A673 (cell line): ENCODE results near the gene RNU7-1. TPM values are rescaled to one million over a fixed set of nuclear protein-coding genes. Genes with fewer than 3 reads are reported as not detected.

ENCODE experiments used
- BruUV-seq: library from RNA; stranded (reverse); fragments of 400-500 nt; replicated peaks from 2 replicates; lab custom pipeline; 2021; lab: Mats Ljungman, UMichigan
- CTCF ChIA-PET: fragments of 300-600 bp; sonication (Branson Sonifier 250); formaldehyde crosslinking; loops from one replicate; lab custom pipeline; 2022; ENCODE audit warnings: antibody characterized with exemption; lab: Charles Lee
- POLR2A ChIA-PET: fragments of 300-600 bp; sonication (Branson Sonifier 250); formaldehyde crosslinking; loops from one replicate; lab custom pipeline; 2022; ENCODE audit warnings: antibody characterized with exemption; ENCODE audit not compliant: low non-redundant PET; lab: Charles Lee
- DNase-seq: peaks from one replicate; pipeline ENCODE4 v3.0.0-alpha.2; 2015; ENCODE audit warnings: low spot score
- H3K27ac ChIP-seq: fragments of 200-600 bp; sonication (generic); 2 replicates; pipeline ENCODE4 v1.5.1; 2016; ENCODE audit warnings: mixed run types, low read depth, mild to moderate bottlenecking, mixed read lengths, antibody characterized with exemption, low read length; ENCODE audit not compliant: poor library complexity, severe bottlenecking
- H3K27me3 ChIP-seq: fragments of 200-600 bp; sonication (generic); replicated peaks from 2 replicates; pipeline ENCODE4 v1.6.1; 2017; ENCODE audit warnings: mixed run types, low read depth, mild to moderate bottlenecking, mixed read lengths, antibody characterized with exemption, low read length; ENCODE audit not compliant: insufficient read depth, poor library complexity
- H3K36me3 ChIP-seq: fragments of 200-600 bp; sonication (generic); 2 replicates; pipeline ENCODE4 v1.6.1; 2016; ENCODE audit warnings: mixed run types, mild to moderate bottlenecking, mixed read lengths, antibody characterized with exemption, low read length; ENCODE audit not compliant: insufficient read depth, poor library complexity, severe bottlenecking
- H3K4me1 ChIP-seq: fragments of 200-600 bp; sonication (generic); 2 replicates; pipeline ENCODE4 v1.6.1; 2017; ENCODE audit warnings: mixed run types, mild to moderate bottlenecking, mixed read lengths, antibody characterized with exemption, low read length; ENCODE audit not compliant: insufficient read depth, poor library complexity, severe bottlenecking
- H3K4me3 ChIP-seq: fragments of 200-600 bp; sonication (generic); 2 replicates; pipeline ENCODE4 v1.5.1; 2016; ENCODE audit warnings: low read depth, mixed run types, mild to moderate bottlenecking, mixed read lengths, low read length; ENCODE audit not compliant: poor library complexity, severe bottlenecking
- H3K9me3 ChIP-seq: fragments of 200-600 bp; sonication (generic); 2 replicates; pipeline ENCODE4 v1.6.1; 2016; ENCODE audit warnings: mixed run types, low read depth, mild to moderate bottlenecking, mixed read lengths, antibody characterized with exemption, low read length; ENCODE audit not compliant: poor library complexity, severe bottlenecking
- CTCF ChIP-seq: fragments of 300-800, 200-600 bp; sonication (generic); conservative IDR thresholded peaks from 2 replicates; pipeline ENCODE4 v1.5.1; 2017; ENCODE audit warnings: low read depth, mild to moderate bottlenecking, antibody characterized with exemption, low read length, moderate library complexity, mixed read lengths
- EZH2 ChIP-seq: fragments of 200-600 bp; sonication (generic); IDR thresholded peaks from 2 replicates; pipeline ENCODE4 v1.6.1; 2017; ENCODE audit warnings: borderline replicate concordance, low read depth, mild to moderate bottlenecking, mixed read lengths, antibody characterized with exemption, low read length; ENCODE audit not compliant: poor library complexity, severe bottlenecking
- intact Hi-C: fragments of 100-400 bp; cut with micrococcal nuclease; formaldehyde crosslinking; loops from one replicate; pipeline ENCODE4 v1.10.0; 2022; ENCODE audit not compliant: unreplicated experiment
- total RNA-seq: library from RNA; stranded (reverse); gene quantifications from 2 replicates; pipeline ENCODE4 v1.2.3, GENCODE V29; 2021

RNU7-1 gene
- total RNA-seq, 1 experiment from 2014 or later: not detected

GRCh38 chr12:6909421-6910145 lies 34.0 kb upstream of the RNU7-1 start:
- no peak overlapping the region for H3K4me3 ChIP-seq
- TF ChIP-seq EZH2: no peak
- TF ChIP-seq CTCF: no peak
- POLR2A ChIA-PET: no interaction called here

GRCh38 chr12:6912164-6912935 lies 31.3 kb upstream of the RNU7-1 start:
- intact Hi-C loops: no loop called here
- Histone ChIP-seq H3K27me3 (no peaks in the 10 kb centered on the region), H3K27ac (no peak overlapping the region), H3K4me3 (no peak overlapping the region), H3K36me3 (peaks cover 17% of the 10 kb centered on the region), H3K9me3 (no peaks in the 10 kb centered on the region), H3K4me1 (peaks cover 13% of the 10 kb centered on the region)
- POLR2A ChIA-PET: no interaction called here
- DNase-seq: no peak
- TF ChIP-seq EZH2: no peak
- TF ChIP-seq CTCF: no peak
- no TSS peak for BruUV-seq
- CTCF ChIA-PET: interaction anchor here (1.0 kb wide), 1 partner anchor 60 kb away, joined by 4 read pairs; the partner anchor contains the start of gene USP5

More at GRCh38 chr12:6909421-6910145, 34.0 kb upstream of the RNU7-1 start:
- Histone ChIP-seq H3K9me3 (no peaks in the 10 kb centered on the region), H3K36me3 (no peaks in the 10 kb centered on the region), H3K4me1 (peaks cover 6% of the 10 kb centered on the region), H3K27ac (no peak overlapping the region), H3K27me3 (no peaks in the 10 kb centered on the region)
- intact Hi-C loops: no loop called here
- DNase-seq: no peak
- no TSS peak for BruUV-seq
- CTCF ChIA-PET: no interaction called here

GRCh38 chr12:6914246-6914946 lies 29.2 kb upstream of the RNU7-1 start, which contains the start of gene ENO2:
ENO2 (plus strand) TSS chr12:6914580; CDS start chr12:6915833, 1,253 bp downstream.
- Histone ChIP-seq H3K36me3 (peaks cover 32% of the 10 kb centered on the region), H3K9me3 (no peaks in the 10 kb centered on the region), H3K27ac (peak within 1 kb of the TSS; percentile 88), H3K27me3 (no peaks in the 10 kb centered on the region), H3K4me3 (peak within 1 kb of the TSS; percentile 97), H3K4me1 (peaks cover 13% of the 10 kb centered on the region)
- CTCF ChIA-PET: interaction anchor here (1.0 kb wide), 2 partner anchors 41 to 45 kb away, joined by 3 read pairs; partner anchors contain the start of gene SPSB2
- intact Hi-C loops: no loop called here
- POLR2A ChIA-PET: interaction anchor here (0.6 kb wide), 1 partner anchor 990 kb away, joined by 3 read pairs; no protein-coding TSS in a partner anchor
- TF ChIP-seq CTCF: no peak
- TF ChIP-seq EZH2: no peak
- no TSS peak for BruUV-seq
- peak; percentile 79 for DNase-seq
